GM23338 (cell line): Measurements from ENCODE around the gene SRRT. TPM values are rescaled to one million over a fixed set of nuclear protein-coding genes. Genes with fewer than 3 reads are reported as not detected.

Experiments used
- ATAC-seq: fragments of 200-7000 bp; cut with Tn5 transposase; 3 replicates; pipeline ENCODE4 v1.9.1; 2020
- DNase-seq: peaks from one replicate; pipeline ENCODE4 v3.0.0-alpha.2; 2015; ENCODE audit warnings: low spot score
- H2AFZ ChIP-seq: fragments of 200-600 bp; sonication (generic); 2 replicates; pipeline ENCODE4 v1.8.0; 2016; ENCODE audit warnings: antibody characterized with exemption, mild to moderate bottlenecking, moderate library complexity
- H3F3A ChIP-seq: fragments of 200-600 bp; sonication (generic); replicated peaks from 2 replicates; pipeline ENCODE4 v1.8.0; 2017; ENCODE audit warnings: antibody characterized with exemption, mixed run types, low read depth
- H3K27ac ChIP-seq: fragments of 200-600 bp; sonication (generic); 2 replicates; pipeline ENCODE4 v1.6.1; 2016; ENCODE audit warnings: low read depth
- H3K27me3 ChIP-seq: fragments of 200-600 bp; sonication (generic); 2 replicates; pipeline ENCODE4 v1.8.0; 2016; ENCODE audit warnings: mild to moderate bottlenecking, mixed run types, moderate library complexity; ENCODE audit not compliant: insufficient read depth
- H3K36me3 ChIP-seq: fragments of 200-600 bp; sonication (generic); 2 replicates; pipeline ENCODE4 v1.8.0; 2016; ENCODE audit warnings: mild to moderate bottlenecking; ENCODE audit not compliant: insufficient read depth
- H3K4me1 ChIP-seq: fragments of 200-600 bp; sonication (generic); 2 replicates; pipeline ENCODE4 v1.8.0; 2016; ENCODE audit warnings: mild to moderate bottlenecking, moderate library complexity; ENCODE audit not compliant: insufficient read depth
- H3K4me2 ChIP-seq: fragments of 200-600 bp; sonication (generic); 2 replicates; pipeline ENCODE4 v1.7.1; 2017; ENCODE audit warnings: mixed run types
- H3K4me3 ChIP-seq: fragments of 200-600 bp; sonication (generic); 2 replicates; pipeline ENCODE4 v1.6.1; 2016; ENCODE audit warnings: mixed run types
- H3K79me2 ChIP-seq: fragments of 200-600 bp; sonication (generic); replicated peaks from 2 replicates; pipeline ENCODE4 v1.8.0; 2017; ENCODE audit warnings: mild to moderate bottlenecking; ENCODE audit not compliant: insufficient read depth
- H3K9me2 ChIP-seq: fragments of 200-600 bp; sonication (generic); 2 replicates; pipeline ENCODE4 v1.8.0; 2017; ENCODE audit not compliant: insufficient read depth
- H4K20me1 ChIP-seq: fragments of 200-600 bp; sonication (generic); replicated peaks from 2 replicates; pipeline ENCODE4 v1.8.0; 2017; ENCODE audit warnings: mild to moderate bottlenecking; ENCODE audit not compliant: insufficient read depth
- H3K27ac Mint-ChIP-seq: 2 replicates; pipeline ENCODE4 v1.8.0; 2020; ENCODE audit warnings: inconsistent platforms, mild to moderate bottlenecking, moderate library complexity, mixed read lengths
- H3K27me3 Mint-ChIP-seq: 3 replicates; pipeline ENCODE4 v1.8.0; 2022; ENCODE audit warnings: low read depth, mild to moderate bottlenecking, moderate library complexity, mixed read lengths, inconsistent platforms; ENCODE audit not compliant: insufficient read depth, poor library complexity
- H3K36me3 Mint-ChIP-seq: 3 replicates; pipeline ENCODE4 v1.8.0; 2021; ENCODE audit warnings: low read depth, mild to moderate bottlenecking, inconsistent platforms, moderate library complexity, mixed read lengths
- H3K4me1 Mint-ChIP-seq: 3 replicates; pipeline ENCODE4 v1.8.0; 2020; ENCODE audit warnings: mild to moderate bottlenecking, inconsistent platforms, mixed read lengths
- H3K4me3 Mint-ChIP-seq: 3 replicates; pipeline ENCODE4 v1.8.0; 2021; ENCODE audit warnings: moderate library complexity, mild to moderate bottlenecking, inconsistent platforms, mixed read lengths
- H3K9me3 Mint-ChIP-seq: 3 replicates; pipeline ENCODE4 v1.8.0; 2020; ENCODE audit warnings: moderate library complexity, mild to moderate bottlenecking, inconsistent platforms, mixed read lengths
- CREB1 ChIP-seq: fragments of 250-450 bp; sonication (Bioruptor Pico); IDR thresholded peaks from 2 replicates; pipeline ENCODE4 v1.5.0; 2020; ENCODE audit warnings: low read depth, mild to moderate bottlenecking, moderate library complexity
- ETS1 ChIP-seq: IDR thresholded peaks from 2 replicates; pipeline ENCODE4 v1.6.1; 2016; ENCODE audit warnings: antibody characterized with exemption
- POLR2AphosphoS5 ChIP-seq: IDR thresholded peaks from 2 replicates; pipeline ENCODE4 v1.6.1; 2016; ENCODE audit warnings: antibody characterized with exemption, low read depth
- ZNF114 ChIP-seq: fragments of 250-450 bp; sonication (Bioruptor Pico); IDR thresholded peaks from 2 replicates; pipeline ENCODE4 v1.5.0; 2020; ENCODE audit warnings: mild to moderate bottlenecking, moderate library complexity
- ZNF331 ChIP-seq: fragments of 250-450 bp; sonication (Bioruptor Pico); IDR thresholded peaks from 2 replicates; pipeline ENCODE4 v1.5.0; 2020; ENCODE audit warnings: low read depth, mild to moderate bottlenecking, moderate library complexity
- polyA plus RNA-seq: library from polyadenylated mRNA; unstranded; fragments of >200 nt; fragmentation: Nextera tagmentation; extraction: Ambion mirVana; gene quantifications from 2 replicates; pipeline ENCODE4 v1.2.1, GENCODE V29; 2016
- total RNA-seq: library from RNA; depleted of rRNA; stranded (reverse); fragments of >200 nt; shearing (Covaris generic); gene quantifications from 2 replicates; pipeline ENCODE4 v1.2.3, GENCODE V29; 2014

SRRT gene
- total and polyA plus RNA-seq, 2 experiments from 2014 or later = 113 to 140 TPM

DNA sequence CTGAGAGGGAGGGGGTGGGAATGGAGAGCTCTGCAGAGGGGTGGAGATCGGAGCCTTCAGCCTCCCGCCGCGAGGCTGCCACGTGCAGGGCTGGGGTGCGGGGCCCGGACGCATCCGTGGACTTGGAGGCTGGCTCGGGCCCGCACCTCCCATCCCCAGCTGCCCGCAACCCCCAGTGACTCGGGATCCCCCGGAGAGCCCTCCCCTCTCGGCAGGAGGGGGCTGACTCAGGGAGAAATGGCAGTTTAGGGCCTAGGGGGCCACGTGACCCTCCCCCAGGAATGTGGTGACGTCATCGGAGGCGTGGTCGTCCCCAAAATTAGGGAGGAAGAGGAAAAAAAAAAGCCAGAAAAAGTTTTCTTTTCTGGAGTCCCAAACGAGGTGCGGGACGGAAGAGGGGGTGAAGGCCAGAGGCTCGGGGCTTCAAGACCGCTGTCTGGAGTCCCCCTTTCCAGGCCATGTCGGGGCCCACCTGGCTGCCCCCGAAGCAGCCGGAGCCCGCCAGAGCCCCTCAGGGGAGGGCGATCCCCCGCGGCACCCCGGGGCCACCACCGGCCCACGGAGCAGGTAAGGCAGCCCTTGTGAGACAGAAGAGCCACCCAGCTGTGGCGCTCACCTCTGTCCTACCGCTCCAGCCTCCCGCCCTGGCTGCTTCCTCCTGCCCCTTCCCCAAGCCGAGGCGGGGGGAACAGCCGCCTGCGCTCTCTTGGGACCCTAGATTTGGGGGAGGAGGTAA lies 7.7 kb upstream of the SRRT start, which contains the start of gene TRIP6:
TRIP6 (plus strand) TSS at position 348 of the 736 bp plus-strand sequence; CDS start at position 459, 111 bp downstream.
- TF ChIP-seq POLR2AphosphoS5 = no peak; the same call in none of the 2 replicates
- TF ChIP-seq ZNF331 (CRISPR knock-in tag) = no peak
- TF ChIP-seq CREB1 = peak; percentile 98
- TF ChIP-seq ZNF114 (CRISPR knock-in tag) = peak; percentile 78; the same call in 1 of the 2 replicates
- 0 out of 2 replicates have a peak, but pooled peaks cover 3% of the 10 kb centered on the region for H4K20me1 ChIP-seq
- H3K27ac ChIP-seq = peak within 1 kb of the TSS; percentile 97
- Mint-ChIP-seq H3K4me3 (peak within 1 kb of the TSS; percentile 94), H3K27me3 (peaks cover 19% of the 10 kb centered on the region), H3K9me3 (no peaks in the 10 kb centered on the region; the same call in 2 of the 3 replicates), H3K4me1 (peaks cover 14% of the 10 kb centered on the region; the same call in 2 of the 3 replicates), H3K27ac (peak within 1 kb of the TSS; percentile 99), H3K36me3 (peaks cover 57% of the 10 kb centered on the region)
- peak within 1 kb of the TSS; percentile 100 for H3K4me3 ChIP-seq
- ATAC-seq = peak; percentile 64
- peaks cover 18% of the 10 kb centered on the region for H3K79me2 ChIP-seq
- H3F3A ChIP-seq = peaks cover 13% of the 10 kb centered on the region; the same call in 1 of the 2 replicates
- H2AFZ ChIP-seq = peak within 1 kb of the TSS; percentile 49; the same call in 1 of the 2 replicates
- DNase-seq = peak; percentile 95
- H3K27me3 ChIP-seq = no peaks in the 10 kb centered on the region
- H3K36me3 ChIP-seq = peaks cover 8% of the 10 kb centered on the region
- peaks cover 11% of the 10 kb centered on the region for H3K4me1 ChIP-seq
- no peaks in the 10 kb centered on the region for H3K9me2 ChIP-seq
- peak within 1 kb of the TSS; percentile 91 for H3K4me2 ChIP-seq

- H3K27ac Mint-ChIP-seq = peak overlapping the region; percentile 97
- H3K4me1 Mint-ChIP-seq = peaks cover 14% of the 10 kb centered on the region; the same call in 2 of the 3 replicates
- peak; percentile 48 for DNase-seq
- no peaks in the 10 kb centered on the region for H3K27me3 ChIP-seq
- peaks cover 11% of the 10 kb centered on the region for H3K4me1 ChIP-seq
- peak overlapping the region; percentile 94 for H3K4me3 Mint-ChIP-seq
- H3K36me3 Mint-ChIP-seq = peaks cover 57% of the 10 kb centered on the region
- peaks cover 17% of the 10 kb centered on the region; the same call in 1 of the 2 replicates for H3F3A ChIP-seq
- H3K36me3 ChIP-seq = peaks cover 13% of the 10 kb centered on the region
- H3K9me2 ChIP-seq = no peaks in the 10 kb centered on the region
- H3K4me2 ChIP-seq = peak overlapping the region; percentile 91
- H4K20me1 ChIP-seq = 0 out of 2 replicates have a peak, but pooled peaks cover 3% of the 10 kb centered on the region
- peak overlapping the region; percentile 49; the same call in 1 of the 2 replicates for H2AFZ ChIP-seq
- TF ChIP-seq CREB1 (peak; percentile 71), ETS1 (no peak)
- ATAC-seq = peak; percentile 23
- H3K9me3 Mint-ChIP-seq = no peaks in the 10 kb centered on the region; the same call in 2 of the 3 replicates
- H3K79me2 ChIP-seq = peaks cover 18% of the 10 kb centered on the region
- H3K27me3 Mint-ChIP-seq = peaks cover 20% of the 10 kb centered on the region
- H3K4me3 ChIP-seq = peak overlapping the region; percentile 100
- peak overlapping the region; percentile 97 for H3K27ac ChIP-seq
Observed at GRCh38 chr7:100867776-100868485, 7.0 kb upstream of the SRRT start.
